Mucosa of descending colon (tissue), 3 donors: ENCODE results near the gene ODF2L. TPM values are rescaled to one million over a fixed set of nuclear protein-coding genes. Genes with fewer than 3 reads are reported as not detected.
"Not testable (repeated sequence)": the region's sequence is repeated elsewhere in the genome, so short reads cannot be mapped to it uniquely, and the experiment has no call there.

Source experiments
- ATAC-seq: fragments of 200-7000 bp; cut with Tn5 transposase; one replicate; pipeline ENCODE4 v1.9.1; 2020; ENCODE audit warnings: mild to moderate bottlenecking, moderate library complexity
- DNase-seq, 3 donors: peaks; one replicate each; pipeline ENCODE4 v3.0.0-alpha.2; 2020
- H3K36me3 ChIP-seq: fragments of 200-600 bp; one replicate; pipeline ENCODE4 v1.8.0; 2021; ENCODE audit warnings: low read depth, mild to moderate bottlenecking
- H3K4me1 ChIP-seq: fragments of 200-600 bp; one replicate; pipeline ENCODE4 v1.8.0; 2021; ENCODE audit warnings: low read depth, mild to moderate bottlenecking
- H3K4me3 ChIP-seq: fragments of 200-600 bp; one replicate; pipeline ENCODE4 v1.8.0; 2021; ENCODE audit warnings: mild to moderate bottlenecking
- H3K9me3 ChIP-seq: fragments of 200-600 bp; one replicate; pipeline ENCODE4 v1.8.0; 2021; ENCODE audit warnings: mild to moderate bottlenecking
- intact Hi-C, 2 donors: fragments of 100-400 bp; cut with DNase I in 1 of 2; cut with micrococcal nuclease in 1 of 2; formaldehyde crosslinking; loops; one replicate each; pipeline versions ENCODE4 v1.11.0 to v1.11.1; 2022; cut with DNase I, micrococcal nuclease
- total RNA-seq, 3 donors: library from RNA; stranded (reverse); fragmentation: NEBNext Ultra II Directional in 2 of 3; extraction: Animal tissue kit (Norgen Biotek cat#: 25700) in 2 of 3; gene quantifications; one replicate each; pipeline versions ENCODE4 v1.2.1 to v1.2.4, GENCODE V29; 2021 to 2023
- TF ChIP-seq, protein P1 (sequence below): fragments of 200-600 bp; IDR thresholded peaks from one replicate; pipeline ENCODE4 v1.8.0; 2022; ENCODE audit warnings: antibody characterized with exemption, mild to moderate bottlenecking
- donor health status: DM: no; HTN: no; CAD: no; lungs with moderate emphysema.
- donor health status: DM: no; HTN: no; CAD: no.
- donor health status: DM: no; HTN: yes; CAD: no.

ODF2L gene
- total RNA-seq, 3 donors from 2014 or later: 23.1 to 41.9 (median 40.8) TPM

DNA sequence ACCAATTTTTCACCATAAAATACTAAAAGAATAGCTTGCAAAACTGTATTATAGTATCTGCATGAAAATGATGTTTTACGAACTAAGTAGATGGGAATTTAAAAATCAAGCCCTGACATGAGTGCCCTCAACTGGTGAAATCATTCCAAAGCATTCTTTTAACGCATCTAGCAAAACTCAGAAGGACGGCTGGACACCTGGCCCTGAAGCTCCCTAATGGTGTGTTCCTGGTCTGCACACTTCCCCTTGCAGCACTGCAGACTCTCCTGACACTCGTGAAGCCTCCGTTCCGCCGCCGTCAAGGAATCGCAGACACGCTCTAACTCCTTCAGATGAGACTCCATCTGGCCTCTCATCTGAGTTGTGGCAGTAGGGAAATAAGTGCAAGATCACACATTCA, 39.9 kb downstream of the ODF2L start:
- no peak for DNase-seq

DNA sequence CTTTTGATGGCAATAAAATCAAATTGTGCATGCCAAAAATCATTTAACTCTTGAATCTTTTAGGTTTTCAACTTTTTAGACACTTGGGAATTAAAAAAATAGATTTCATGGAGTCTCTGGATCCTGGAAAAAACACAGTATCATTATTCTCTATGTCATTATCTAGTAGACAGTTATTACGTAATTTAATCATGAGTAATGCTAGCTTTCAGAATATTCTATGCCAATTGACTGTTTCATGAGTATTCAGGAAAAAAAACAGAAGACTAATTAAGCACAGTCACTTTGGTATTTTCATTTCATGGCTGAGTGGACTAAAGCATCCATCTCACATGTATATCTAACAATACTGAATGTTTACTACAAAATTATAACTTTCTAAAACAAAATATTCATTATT, 44.0 kb downstream of the ODF2L start:
- peaks cover 2% of the 10 kb centered on the region for H3K9me3 ChIP-seq
- H3K4me3 ChIP-seq: no peak overlapping the region
- TF ChIP-seq, protein P1, sequence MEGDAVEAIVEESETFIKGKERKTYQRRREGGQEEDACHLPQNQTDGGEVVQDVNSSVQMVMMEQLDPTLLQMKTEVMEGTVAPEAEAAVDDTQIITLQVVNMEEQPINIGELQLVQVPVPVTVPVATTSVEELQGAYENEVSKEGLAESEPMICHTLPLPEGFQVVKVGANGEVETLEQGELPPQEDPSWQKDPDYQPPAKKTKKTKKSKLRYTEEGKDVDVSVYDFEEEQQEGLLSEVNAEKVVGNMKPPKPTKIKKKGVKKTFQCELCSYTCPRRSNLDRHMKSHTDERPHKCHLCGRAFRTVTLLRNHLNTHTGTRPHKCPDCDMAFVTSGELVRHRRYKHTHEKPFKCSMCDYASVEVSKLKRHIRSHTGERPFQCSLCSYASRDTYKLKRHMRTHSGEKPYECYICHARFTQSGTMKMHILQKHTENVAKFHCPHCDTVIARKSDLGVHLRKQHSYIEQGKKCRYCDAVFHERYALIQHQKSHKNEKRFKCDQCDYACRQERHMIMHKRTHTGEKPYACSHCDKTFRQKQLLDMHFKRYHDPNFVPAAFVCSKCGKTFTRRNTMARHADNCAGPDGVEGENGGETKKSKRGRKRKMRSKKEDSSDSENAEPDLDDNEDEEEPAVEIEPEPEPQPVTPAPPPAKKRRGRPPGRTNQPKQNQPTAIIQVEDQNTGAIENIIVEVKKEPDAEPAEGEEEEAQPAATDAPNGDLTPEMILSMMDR: no peak
- DNase-seq: no peak
- no peaks in the 10 kb centered on the region for H3K36me3 ChIP-seq
- no peaks in the 10 kb centered on the region for H3K4me1 ChIP-seq
- intact Hi-C loops: no loop called here
- ATAC-seq: no peak

More for the DNA sequence above, 39.9 kb downstream of the ODF2L start:
- no peak for ATAC-seq
- no peaks in the 10 kb centered on the region for H3K9me3 ChIP-seq
- intact Hi-C loops: no loop called here
- H3K36me3 ChIP-seq: no peaks in the 10 kb centered on the region
- TF ChIP-seq, protein P1: no peak
- no peaks in the 10 kb centered on the region for H3K4me1 ChIP-seq
- H3K4me3 ChIP-seq: no peak overlapping the region

DNA sequence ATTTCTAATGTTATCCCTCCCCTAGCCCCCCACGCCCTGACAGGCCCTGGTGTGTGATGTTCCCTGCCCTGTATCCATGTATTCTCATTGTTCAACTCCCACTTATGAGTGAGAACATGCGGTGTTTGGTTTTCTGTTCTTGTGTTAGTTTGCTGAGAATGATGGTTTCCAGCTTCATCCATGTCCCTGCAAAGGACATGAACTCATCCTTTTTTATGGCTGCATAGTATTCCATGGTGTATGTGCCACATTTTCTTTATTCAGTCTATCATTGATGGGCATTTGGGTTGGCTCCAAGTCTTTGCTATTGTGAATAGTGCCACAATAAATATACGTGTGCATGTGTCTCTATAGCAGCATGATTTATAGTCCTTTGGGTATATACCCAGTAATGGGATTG, 45.9 kb downstream of the ODF2L start:
- intact Hi-C loops, ATAC-seq: not testable (repeated sequence)

DNA sequence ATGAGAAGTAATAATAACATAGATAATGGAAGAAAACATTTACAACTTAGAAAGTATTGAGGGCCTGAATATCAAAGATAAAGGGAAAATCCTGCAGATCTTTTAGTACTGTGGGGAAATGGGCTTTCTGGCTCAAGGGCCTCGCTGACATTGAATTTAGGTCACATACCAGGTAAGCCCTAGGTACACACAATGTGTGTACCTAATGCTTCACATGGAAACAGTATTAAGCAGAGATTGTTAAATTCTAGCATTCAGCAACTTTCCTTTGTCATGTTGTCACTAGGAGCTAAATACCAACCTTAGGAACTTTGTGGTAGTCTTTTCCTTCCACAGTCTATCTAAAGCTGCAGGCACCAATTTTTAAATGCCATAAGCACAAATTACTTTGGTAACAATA, 49.7 kb downstream of the ODF2L start:
- ATAC-seq (no peak), DNase-seq (no peak)
- TF ChIP-seq, protein P1: no peak
- H3K4me3 ChIP-seq: no peak overlapping the region
- no peaks in the 10 kb centered on the region for H3K4me1 ChIP-seq
- no peaks in the 10 kb centered on the region for H3K36me3 ChIP-seq
- intact Hi-C loops: no loop called here
- peaks cover 5% of the 10 kb centered on the region for H3K9me3 ChIP-seq

More for the DNA sequence above, 45.9 kb downstream of the ODF2L start:
- DNase-seq, H3K9me3 ChIP-seq, H3K4me3 ChIP-seq, H3K4me1 ChIP-seq, H3K36me3 ChIP-seq: not testable (repeated sequence)

DNA sequence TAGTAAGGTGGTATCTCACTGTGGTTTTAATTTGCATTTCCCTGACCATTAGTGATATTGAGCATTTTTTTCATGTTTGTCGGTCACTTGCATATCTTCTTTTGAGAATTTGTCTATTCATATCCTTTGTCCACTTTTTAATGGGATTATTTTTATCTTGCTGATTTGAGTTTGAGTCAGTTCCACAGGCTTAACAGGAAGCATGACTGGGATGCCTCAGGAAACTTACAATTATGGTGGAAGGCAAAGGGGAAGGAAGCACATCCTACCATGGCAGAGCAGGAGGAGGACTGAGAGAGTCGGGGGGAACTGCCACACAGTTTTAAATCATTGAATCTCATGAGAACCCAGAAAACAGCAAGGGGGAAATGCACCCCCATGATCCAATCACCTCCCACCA, 51.1 kb downstream of the ODF2L start:
- Histone ChIP-seq H3K4me1 (no peaks in the 10 kb centered on the region), H3K36me3 (no peaks in the 10 kb centered on the region), H3K4me3 (no peak overlapping the region), H3K9me3 (peaks cover 3% of the 10 kb centered on the region)
- DNase-seq (no peak), ATAC-seq (no peak)
- TF ChIP-seq, protein P1: no peak
- intact Hi-C loops: no loop called here

DNA sequence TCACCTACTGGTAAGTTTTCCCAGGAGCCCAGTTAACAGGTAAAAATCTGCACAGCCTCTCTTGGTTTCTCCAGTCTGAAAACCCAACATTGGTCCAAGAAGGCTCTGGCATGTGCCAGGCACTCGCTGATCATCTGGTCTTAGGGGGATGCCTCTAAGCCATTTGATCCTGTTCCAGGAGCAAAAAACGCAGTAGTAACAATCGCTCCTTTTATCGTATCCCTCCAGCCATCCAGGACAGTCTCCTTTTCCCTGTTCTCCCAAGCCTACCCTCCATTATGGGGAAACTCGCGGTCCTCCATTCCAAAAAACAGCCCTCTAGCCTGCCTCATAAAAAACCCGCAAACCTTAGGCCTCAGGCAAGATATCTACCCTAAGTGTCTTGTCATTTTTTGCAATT, 56.2 kb downstream of the ODF2L start:
- H3K9me3 ChIP-seq: peaks cover 3% of the 10 kb centered on the region
- no peaks in the 10 kb centered on the region for H3K4me1 ChIP-seq
- DNase-seq: no peak
- ATAC-seq: no peak
- TF ChIP-seq, protein P1: no peak
- H3K36me3 ChIP-seq: no peaks in the 10 kb centered on the region
- H3K4me3 ChIP-seq: no peak overlapping the region
- intact Hi-C loops: no loop called here
